Gastrocnemius medialis (tissue), 4 donors: ENCODE results near the gene CTRB1.

Source experiments
- POLR2A ChIP-seq, 2 donors: fragments of 450-650 bp; IDR thresholded peaks; one replicate each; pipeline ENCODE4 v1.6.1; 2017; ENCODE audit warnings: antibody characterized with exemption in 2 of 2, mild to moderate bottlenecking in 2 of 2, moderate library complexity in 2 of 2
- TF ChIP-seq, protein P1 (sequence below), 5 experiments: fragments of 450-650 bp in 3 of 5; fragments of 200-600 bp in 2 of 5; sonication (generic) in 2 of 5; IDR thresholded peaks in 4 of 5; conservative IDR thresholded peaks in 1 of 5; 1 replicate in 4 of 5; 2 replicates in 1 of 5; pipeline ENCODE4 v1.5.1; 2016 to 2019; ENCODE audit warnings: antibody characterized with exemption in 5 of 5, mild to moderate bottlenecking in 3 of 5, moderate library complexity in 3 of 5

DNA sequence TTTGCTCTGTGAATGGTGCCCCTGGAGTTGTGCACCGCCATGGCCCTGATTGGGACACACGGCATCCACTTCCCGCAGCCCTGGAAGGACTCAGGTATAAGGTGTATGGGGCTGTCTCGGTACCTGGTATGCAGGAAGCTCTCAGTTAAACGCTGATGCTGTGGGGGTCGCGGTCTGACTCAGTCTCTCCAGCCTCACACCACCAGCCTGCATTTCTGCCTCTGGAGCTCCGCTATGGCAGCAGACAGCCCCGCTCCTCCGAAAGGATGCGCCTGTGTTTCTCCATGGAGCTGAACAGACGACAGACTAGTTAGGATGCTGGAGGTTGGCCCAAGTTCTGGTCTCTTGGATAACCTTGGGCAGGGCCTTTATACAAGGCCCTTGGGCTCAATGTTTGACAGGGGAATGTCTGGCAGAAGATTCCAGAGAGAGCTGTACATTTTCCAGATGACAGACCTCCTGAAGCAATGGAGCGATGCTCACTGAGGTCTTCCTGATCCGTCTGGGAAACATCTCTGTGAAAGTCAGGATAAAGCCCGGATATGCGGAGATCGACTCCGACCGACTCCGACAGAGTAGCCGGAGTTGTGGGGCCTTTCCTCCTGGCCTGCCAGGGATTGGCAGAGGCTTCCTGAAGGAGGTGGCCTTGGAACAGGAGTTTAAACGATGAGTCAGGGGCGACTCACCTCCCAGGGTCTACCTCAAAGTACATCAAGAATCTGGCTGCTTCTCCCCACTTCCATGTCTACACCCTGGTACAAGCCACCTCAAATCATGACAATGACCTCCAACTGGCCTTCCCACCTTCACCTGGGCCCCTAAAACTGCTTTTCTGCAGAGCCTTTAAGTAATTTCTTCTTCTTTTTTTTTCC, 54.5 kb downstream of the CTRB1 start:
- no peak for TF ChIP-seq POLR2A (IDR thresholded peaks at IDR 0.05)
- TF ChIP-seq, protein P1, sequence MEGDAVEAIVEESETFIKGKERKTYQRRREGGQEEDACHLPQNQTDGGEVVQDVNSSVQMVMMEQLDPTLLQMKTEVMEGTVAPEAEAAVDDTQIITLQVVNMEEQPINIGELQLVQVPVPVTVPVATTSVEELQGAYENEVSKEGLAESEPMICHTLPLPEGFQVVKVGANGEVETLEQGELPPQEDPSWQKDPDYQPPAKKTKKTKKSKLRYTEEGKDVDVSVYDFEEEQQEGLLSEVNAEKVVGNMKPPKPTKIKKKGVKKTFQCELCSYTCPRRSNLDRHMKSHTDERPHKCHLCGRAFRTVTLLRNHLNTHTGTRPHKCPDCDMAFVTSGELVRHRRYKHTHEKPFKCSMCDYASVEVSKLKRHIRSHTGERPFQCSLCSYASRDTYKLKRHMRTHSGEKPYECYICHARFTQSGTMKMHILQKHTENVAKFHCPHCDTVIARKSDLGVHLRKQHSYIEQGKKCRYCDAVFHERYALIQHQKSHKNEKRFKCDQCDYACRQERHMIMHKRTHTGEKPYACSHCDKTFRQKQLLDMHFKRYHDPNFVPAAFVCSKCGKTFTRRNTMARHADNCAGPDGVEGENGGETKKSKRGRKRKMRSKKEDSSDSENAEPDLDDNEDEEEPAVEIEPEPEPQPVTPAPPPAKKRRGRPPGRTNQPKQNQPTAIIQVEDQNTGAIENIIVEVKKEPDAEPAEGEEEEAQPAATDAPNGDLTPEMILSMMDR (IDR thresholded peaks at IDR 0.05 in 4 of 5, conservative IDR thresholded peaks at IDR 0.05 in 1 of 5) = no peak
